Right atrium auricular region (tissue), 2 donors: ENCODE measurements around the gene XAB2. TPM values are rescaled to one million over a fixed set of nuclear protein-coding genes. Genes with fewer than 3 reads are reported as not detected.
"Not testable (repeated sequence)": the region's sequence is repeated elsewhere in the genome, so short reads cannot be mapped to it uniquely, and the experiment has no call there.

ENCODE experiments used
- DNase-seq: peaks from one replicate; pipeline ENCODE4 v3.0.0-alpha.2; 2019; ENCODE audit warnings: low spot score
- H3K27ac ChIP-seq, 2 donors: fragments of 200-600 bp; sonication (generic); 1 replicate in 1 of 2; 2 replicates in 1 of 2; pipeline ENCODE4 v1.5.1; 2016 to 2019
- H3K27me3 ChIP-seq, 2 donors: fragments of 200-600 bp; sonication (generic); one replicate each; pipeline versions ENCODE4 v1.5.1 to v1.6.0; 2017 to 2019
- H3K36me3 ChIP-seq: fragments of 200-600 bp; sonication (generic); one replicate; pipeline ENCODE4 v1.5.1; 2016
- H3K4me1 ChIP-seq, 2 donors: fragments of 200-600 bp; sonication (generic); one replicate each; pipeline versions ENCODE4 v1.5.1 to v1.6.0; 2017 to 2019
- H3K4me3 ChIP-seq, 2 donors: fragments of 200-600 bp; sonication (generic); 1 replicate in 1 of 2; 2 replicates in 1 of 2; pipeline ENCODE4 v1.5.1; 2017 to 2019; ENCODE audit warnings: mild to moderate bottlenecking in 1 of 2, moderate library complexity in 1 of 2
- H3K9me3 ChIP-seq, 2 donors: fragments of 200-600 bp; sonication (generic); one replicate each; pipeline ENCODE4 v1.5.1; 2019
- microRNA-seq, 2 donors: library from miRNA; unstranded; fragments of <30 nt; microRNA quantifications; one replicate each; pipeline ENCODE4, GENCODE V29; 2016 to 2017; ENCODE audit warnings: borderline number of aligned reads in 2 of 2, borderline replicate concordance in 1 of 2
- total RNA-seq, 2 donors: library from RNA; depleted of rRNA; stranded (reverse); fragments of >200 nt; gene quantifications; one replicate each; pipeline ENCODE4 v1.1.0, GENCODE V29; 2016
- TF ChIP-seq, protein P1 (sequence below), 2 donors: fragments of 200-600 bp; sonication (generic); IDR thresholded peaks; one replicate each; pipeline ENCODE4 v1.5.1; 2019; ENCODE audit warnings: antibody characterized with exemption in 2 of 2

The XAB2 gene
- total RNA-seq, 2 donors from 2014 or later: 21.5 to 25.9 TPM

DNA sequence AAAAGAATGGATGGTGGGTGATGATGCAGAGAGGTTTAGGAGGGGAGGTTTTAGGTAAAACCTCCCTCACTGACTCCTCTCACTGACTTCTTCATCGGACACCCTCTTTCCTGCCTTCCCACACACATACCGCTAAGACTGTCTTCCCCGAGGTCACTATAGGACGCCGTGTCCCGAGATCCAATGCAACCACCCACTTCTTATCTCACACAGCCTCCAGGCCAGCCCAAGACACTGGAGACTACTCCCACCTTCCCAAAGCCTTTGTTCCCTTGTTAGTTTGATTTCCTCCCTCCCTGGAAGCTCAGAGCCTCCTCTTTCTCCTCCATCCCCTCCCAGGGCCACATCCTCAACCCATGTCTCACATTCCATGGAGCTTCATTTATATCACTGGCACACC is 50.2 kb downstream of the XAB2 start:
- no peak for DNase-seq
- no peaks in the 10 kb centered on the region for H3K4me1 ChIP-seq
- H3K36me3 ChIP-seq: no peaks in the 10 kb centered on the region
- no peaks in the 10 kb centered on the region for H3K9me3 ChIP-seq
- H3K27ac ChIP-seq: no peak overlapping the region
- no peaks in the 10 kb centered on the region for H3K27me3 ChIP-seq
- TF ChIP-seq, protein P1, sequence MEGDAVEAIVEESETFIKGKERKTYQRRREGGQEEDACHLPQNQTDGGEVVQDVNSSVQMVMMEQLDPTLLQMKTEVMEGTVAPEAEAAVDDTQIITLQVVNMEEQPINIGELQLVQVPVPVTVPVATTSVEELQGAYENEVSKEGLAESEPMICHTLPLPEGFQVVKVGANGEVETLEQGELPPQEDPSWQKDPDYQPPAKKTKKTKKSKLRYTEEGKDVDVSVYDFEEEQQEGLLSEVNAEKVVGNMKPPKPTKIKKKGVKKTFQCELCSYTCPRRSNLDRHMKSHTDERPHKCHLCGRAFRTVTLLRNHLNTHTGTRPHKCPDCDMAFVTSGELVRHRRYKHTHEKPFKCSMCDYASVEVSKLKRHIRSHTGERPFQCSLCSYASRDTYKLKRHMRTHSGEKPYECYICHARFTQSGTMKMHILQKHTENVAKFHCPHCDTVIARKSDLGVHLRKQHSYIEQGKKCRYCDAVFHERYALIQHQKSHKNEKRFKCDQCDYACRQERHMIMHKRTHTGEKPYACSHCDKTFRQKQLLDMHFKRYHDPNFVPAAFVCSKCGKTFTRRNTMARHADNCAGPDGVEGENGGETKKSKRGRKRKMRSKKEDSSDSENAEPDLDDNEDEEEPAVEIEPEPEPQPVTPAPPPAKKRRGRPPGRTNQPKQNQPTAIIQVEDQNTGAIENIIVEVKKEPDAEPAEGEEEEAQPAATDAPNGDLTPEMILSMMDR (IDR thresholded peaks at IDR 0.05): no peak
- H3K4me3 ChIP-seq: no peak overlapping the region

DNA sequence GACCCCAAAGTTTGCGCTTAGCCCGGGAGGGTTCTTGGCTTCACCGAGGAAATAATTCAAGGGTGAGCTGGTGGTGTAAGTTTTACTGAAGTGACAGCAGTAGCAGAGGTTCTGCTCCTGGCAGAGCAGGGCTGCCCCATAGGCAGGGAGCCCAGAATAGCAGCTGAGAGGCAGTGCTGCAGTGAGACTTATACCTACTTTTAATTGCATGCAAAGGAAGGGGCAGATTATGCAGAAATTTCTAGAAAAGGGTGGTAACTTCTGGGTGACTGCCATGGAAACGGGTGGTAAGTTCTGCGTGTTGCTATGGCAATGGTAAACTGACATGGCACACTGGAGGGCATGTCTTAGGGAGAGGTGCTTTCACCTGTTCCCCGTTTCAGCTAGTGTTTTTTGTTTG is 51.2 kb downstream of the XAB2 start:
- H3K36me3 ChIP-seq: no peaks in the 10 kb centered on the region
- no peak for DNase-seq
- H3K9me3 ChIP-seq: no peaks in the 10 kb centered on the region
- H3K27me3 ChIP-seq: no peaks in the 10 kb centered on the region
- H3K4me1 ChIP-seq: no peaks in the 10 kb centered on the region
- TF ChIP-seq, protein P1 (IDR thresholded peaks at IDR 0.05): no peak
- H3K27ac ChIP-seq: no peak overlapping the region
- H3K4me3 ChIP-seq: no peak overlapping the region

DNA sequence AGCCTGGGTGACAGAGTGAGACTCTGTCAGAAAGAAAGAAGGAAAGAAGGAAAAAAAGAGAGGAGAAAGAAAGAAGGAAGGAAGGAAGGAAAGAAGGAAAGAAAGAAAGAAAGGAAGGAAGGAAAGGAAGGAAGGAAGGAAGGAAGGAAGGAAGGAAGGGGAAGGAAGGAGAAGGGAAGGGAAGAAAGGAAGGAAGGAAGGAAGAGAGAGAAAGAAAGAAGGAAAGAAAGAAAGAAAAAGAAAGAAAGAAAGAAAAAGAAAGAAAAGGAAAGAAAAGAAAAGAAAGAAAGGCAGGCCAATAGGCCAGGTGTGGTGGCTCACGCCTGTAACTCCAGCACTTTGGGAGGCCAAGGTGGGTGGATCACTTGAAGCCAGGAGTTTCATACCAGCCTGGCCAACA is 51.9 kb downstream of the XAB2 start:
- not testable (repeated sequence) for H3K4me1 ChIP-seq, H3K36me3 ChIP-seq, DNase-seq, H3K27me3 ChIP-seq, H3K27ac ChIP-seq, H3K4me3 ChIP-seq, H3K9me3 ChIP-seq

DNA sequence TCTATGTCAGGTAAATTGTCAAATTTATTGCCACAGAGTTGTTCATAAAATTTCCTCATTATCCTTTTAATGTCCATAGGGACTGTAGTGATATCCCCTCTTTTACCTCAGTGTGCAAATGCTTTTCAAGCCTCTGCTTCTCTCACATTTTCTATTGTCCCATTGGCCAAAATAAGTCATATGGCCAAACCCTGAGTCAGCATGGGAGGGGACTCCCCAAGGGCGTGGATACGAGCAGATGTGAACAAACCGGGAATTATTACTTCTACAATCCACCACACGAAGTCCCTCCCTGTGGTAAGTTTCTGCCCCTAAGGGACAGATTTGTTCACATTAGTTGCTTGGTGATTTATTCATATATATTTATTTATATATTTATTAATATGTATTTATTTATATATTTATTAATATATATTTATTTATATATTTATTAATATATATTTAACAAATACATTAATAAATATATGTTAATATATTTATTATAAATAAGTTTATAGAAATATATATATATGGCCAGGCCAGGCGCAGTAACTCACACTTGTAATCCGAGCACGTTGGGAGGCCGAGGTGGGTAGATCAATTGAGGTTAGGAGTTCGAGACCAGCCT is 53.8 kb downstream of the XAB2 start:
- Histone ChIP-seq H3K27me3 (no peaks in the 10 kb centered on the region), H3K36me3 (no peaks in the 10 kb centered on the region), H3K27ac (no peak overlapping the region), H3K4me3 (no peak overlapping the region), H3K9me3 (no peaks in the 10 kb centered on the region), H3K4me1 (no peaks in the 10 kb centered on the region)
- no peak for DNase-seq
- TF ChIP-seq, protein P1 (IDR thresholded peaks at IDR 0.05): no peak

DNA sequence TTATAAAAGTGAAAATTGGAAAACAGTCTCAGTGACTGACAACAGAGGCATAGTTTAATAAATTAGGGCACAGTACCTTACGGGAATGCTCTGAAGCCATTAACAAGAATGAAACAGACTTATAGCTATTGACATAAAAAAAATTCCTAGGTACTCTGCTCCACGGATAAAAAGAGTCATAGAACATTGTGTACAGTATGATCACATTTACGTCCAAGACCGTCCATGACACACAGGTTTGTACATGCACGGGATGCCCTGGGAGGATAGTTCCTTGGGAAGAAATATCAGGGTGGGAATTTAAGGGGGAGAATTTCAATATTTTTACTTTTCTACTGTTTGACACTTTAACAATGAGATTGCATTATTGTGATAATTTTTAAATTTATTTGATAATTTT is 58.6 kb downstream of the XAB2 start:
- DNase-seq: no peak
- no peak overlapping the region for H3K4me3 ChIP-seq
- no peak overlapping the region for H3K27ac ChIP-seq
- H3K4me1 ChIP-seq: no peaks in the 10 kb centered on the region
- H3K9me3 ChIP-seq: no peaks in the 10 kb centered on the region
- H3K27me3 ChIP-seq: no peaks in the 10 kb centered on the region
- TF ChIP-seq, protein P1 (IDR thresholded peaks at IDR 0.05): no peak
- no peaks in the 10 kb centered on the region for H3K36me3 ChIP-seq

Small RNAs within 50 kb of the gene (microRNA-seq; reads per million reads assigned to microRNA genes)
- 0 reads per million in 2 donors for gene MIR6792

Other genes with a start within 250 kb of the XAB2 start
- 1 to 10 TPM; 1.0 to 1.1 TPM for gene PEX11G, start 140.5 kb downstream of the XAB2 start, total RNA-seq
- 100 to 1,000 TPM; 109 to 119 TPM for gene ZNF358, start 113.4 kb downstream of the XAB2 start, total RNA-seq
- 10 to 100 TPM; 11.2 to 13.0 TPM for gene MCOLN1, start 106.9 kb downstream of the XAB2 start, total RNA-seq
- gene PNPLA6, start 93.8 kb downstream of the XAB2 start, total RNA-seq: 10 to 100 TPM; 45.3 to 70.6 TPM
- under 1 TPM; 0.26 to 0.55 TPM for gene CAMSAP3, start 33.7 kb downstream of the XAB2 start, total RNA-seq
- 10 to 100 TPM; 12.0 to 23.1 TPM for gene PET100, start 248 bp upstream of the XAB2 start, total RNA-seq
- gene PCP2, start 4.2 kb upstream of the XAB2 start, total RNA-seq: not detected
- gene STXBP2, start 7.6 kb upstream of the XAB2 start, total RNA-seq: 10 to 100 TPM in 1 of 2 donors, 1 to 10 TPM in 1; 6.4 to 14.9 TPM
- gene RETN, start 39.5 kb upstream of the XAB2 start, total RNA-seq: not detected
- 1 to 10 TPM in 1 of 2 donors, under 1 TPM in 1; 0.70 to 1.5 TPM for gene MCEMP1, start 47.5 kb upstream of the XAB2 start, total RNA-seq
- gene TRAPPC5, start 51.3 kb upstream of the XAB2 start, total RNA-seq: 10 to 100 TPM; 55.0 to 58.3 TPM
- not detected for gene FCER2, start 72.6 kb upstream of the XAB2 start, total RNA-seq
- under 1 TPM in 1 of 2 donors, not detected in 1; 0.55 TPM for gene CLEC4G, start 102.6 kb upstream of the XAB2 start, total RNA-seq
- gene CD209, start 118.0 kb upstream of the XAB2 start, total RNA-seq: 1 to 10 TPM in 1 of 2 donors, under 1 TPM in 1; 0.59 to 4.3 TPM
- not detected for gene CLEC4M, start 133.7 kb upstream of the XAB2 start, total RNA-seq
- 10 to 100 TPM; 14.2 to 17.4 TPM for gene EVI5L, start 200.7 kb upstream of the XAB2 start, total RNA-seq
- gene PRR36, start 244.8 kb upstream of the XAB2 start, total RNA-seq: not detected